ENCODE measurements around the gene BCL2L2.

DNA sequence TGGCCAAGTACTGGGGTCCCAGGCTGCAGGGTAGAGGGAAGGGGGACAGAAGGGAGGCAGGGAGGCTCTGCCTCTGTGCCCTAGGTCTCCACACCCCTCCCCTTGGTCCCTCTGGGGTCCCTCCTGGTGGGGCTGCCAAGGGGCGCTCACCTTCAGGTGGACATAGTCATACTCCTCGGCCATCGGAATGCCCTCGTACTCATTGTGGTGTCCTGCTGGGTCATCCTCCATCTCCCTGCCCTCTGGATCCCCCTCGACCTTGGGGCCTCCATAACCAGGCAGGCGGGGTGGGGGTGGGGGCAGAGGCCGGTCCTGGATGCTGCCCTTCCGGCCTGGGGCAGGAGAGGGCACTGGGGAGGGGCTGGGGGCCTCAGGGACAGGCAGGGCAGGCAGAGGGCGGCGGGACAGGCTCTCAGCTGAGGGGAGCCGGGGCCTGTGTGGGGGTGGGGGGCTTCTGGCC, 52.6 kb downstream of the BCL2L2 start:
- TF ChIP-seq, protein P1, sequence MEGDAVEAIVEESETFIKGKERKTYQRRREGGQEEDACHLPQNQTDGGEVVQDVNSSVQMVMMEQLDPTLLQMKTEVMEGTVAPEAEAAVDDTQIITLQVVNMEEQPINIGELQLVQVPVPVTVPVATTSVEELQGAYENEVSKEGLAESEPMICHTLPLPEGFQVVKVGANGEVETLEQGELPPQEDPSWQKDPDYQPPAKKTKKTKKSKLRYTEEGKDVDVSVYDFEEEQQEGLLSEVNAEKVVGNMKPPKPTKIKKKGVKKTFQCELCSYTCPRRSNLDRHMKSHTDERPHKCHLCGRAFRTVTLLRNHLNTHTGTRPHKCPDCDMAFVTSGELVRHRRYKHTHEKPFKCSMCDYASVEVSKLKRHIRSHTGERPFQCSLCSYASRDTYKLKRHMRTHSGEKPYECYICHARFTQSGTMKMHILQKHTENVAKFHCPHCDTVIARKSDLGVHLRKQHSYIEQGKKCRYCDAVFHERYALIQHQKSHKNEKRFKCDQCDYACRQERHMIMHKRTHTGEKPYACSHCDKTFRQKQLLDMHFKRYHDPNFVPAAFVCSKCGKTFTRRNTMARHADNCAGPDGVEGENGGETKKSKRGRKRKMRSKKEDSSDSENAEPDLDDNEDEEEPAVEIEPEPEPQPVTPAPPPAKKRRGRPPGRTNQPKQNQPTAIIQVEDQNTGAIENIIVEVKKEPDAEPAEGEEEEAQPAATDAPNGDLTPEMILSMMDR (IDR thresholded peaks at IDR 0.05) = no peak
- no peak for TF ChIP-seq POLR2A (IDR thresholded peaks at IDR 0.05)
